HepG2 (cell line): ENCODE data around the gene PSMG3.

Experiments used
- PREB ChIP-seq: sonication (generic); formaldehyde crosslinking; IDR thresholded peaks from 2 replicates; pipeline ENCODE4 v1.4.0; 2020; ENCODE audit warnings: missing genetic modification reagents
- STAG1 ChIP-seq: sonication (generic); formaldehyde crosslinking; IDR thresholded peaks from 2 replicates; pipeline ENCODE4 v1.4.0; 2020; ENCODE audit warnings: missing genetic modification reagents
- ZBED4 ChIP-seq: sonication (generic); formaldehyde crosslinking; IDR thresholded peaks from 2 replicates; pipeline ENCODE4 v1.4.0; 2020; ENCODE audit warnings: missing genetic modification reagents, borderline replicate concordance
- TF ChIP-seq, protein P1 (sequence below): sonication (generic); formaldehyde crosslinking; IDR thresholded peaks from 2 replicates; pipeline ENCODE4 v1.5.1; 2020; ENCODE audit warnings: missing genetic modification reagents, mild to moderate bottlenecking, borderline replicate concordance
- TF ChIP-seq, protein P2 (sequence below): sonication (generic); formaldehyde crosslinking; IDR thresholded peaks from 2 replicates; pipeline ENCODE4 v1.4.0; 2020; ENCODE audit warnings: missing genetic modification reagents

DNA sequence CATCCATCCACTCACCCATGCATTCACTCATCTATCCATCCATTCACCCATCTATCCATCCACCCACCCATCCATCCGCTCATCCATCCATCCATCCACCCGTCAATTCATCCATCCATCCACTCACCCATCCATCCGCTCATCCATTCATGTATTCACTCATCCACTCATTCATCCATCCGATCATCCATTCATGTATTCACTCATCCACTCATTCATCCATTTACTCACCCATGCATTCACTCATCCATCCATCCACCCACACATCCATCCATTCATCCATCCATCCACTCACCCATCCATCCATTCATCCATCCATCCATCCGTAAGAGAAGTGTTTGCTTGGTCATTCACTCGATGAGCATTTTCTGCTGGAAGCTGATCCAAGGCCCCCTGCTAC is 8.7 kb upstream of the PSMG3 start:
- TF ChIP-seq ZBED4 (CRISPR knock-in tag), result no peak
- TF ChIP-seq STAG1 (CRISPR knock-in tag), result no peak
- TF ChIP-seq PREB (CRISPR knock-in tag), result no peak
- TF ChIP-seq, protein P1, sequence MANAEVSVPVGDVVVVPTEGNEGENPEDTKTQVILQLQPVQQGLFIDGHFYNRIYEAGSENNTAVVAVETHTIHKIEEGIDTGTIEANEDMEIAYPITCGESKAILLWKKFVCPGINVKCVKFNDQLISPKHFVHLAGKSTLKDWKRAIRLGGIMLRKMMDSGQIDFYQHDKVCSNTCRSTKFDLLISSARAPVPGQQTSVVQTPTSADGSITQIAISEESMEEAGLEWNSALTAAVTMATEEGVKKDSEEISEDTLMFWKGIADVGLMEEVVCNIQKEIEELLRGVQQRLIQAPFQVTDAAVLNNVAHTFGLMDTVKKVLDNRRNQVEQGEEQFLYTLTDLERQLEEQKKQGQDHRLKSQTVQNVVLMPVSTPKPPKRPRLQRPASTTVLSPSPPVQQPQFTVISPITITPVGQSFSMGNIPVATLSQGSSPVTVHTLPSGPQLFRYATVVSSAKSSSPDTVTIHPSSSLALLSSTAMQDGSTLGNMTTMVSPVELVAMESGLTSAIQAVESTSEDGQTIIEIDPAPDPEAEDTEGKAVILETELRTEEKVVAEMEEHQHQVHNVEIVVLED (CRISPR knock-in tag), result no peak
- TF ChIP-seq, protein P2, sequence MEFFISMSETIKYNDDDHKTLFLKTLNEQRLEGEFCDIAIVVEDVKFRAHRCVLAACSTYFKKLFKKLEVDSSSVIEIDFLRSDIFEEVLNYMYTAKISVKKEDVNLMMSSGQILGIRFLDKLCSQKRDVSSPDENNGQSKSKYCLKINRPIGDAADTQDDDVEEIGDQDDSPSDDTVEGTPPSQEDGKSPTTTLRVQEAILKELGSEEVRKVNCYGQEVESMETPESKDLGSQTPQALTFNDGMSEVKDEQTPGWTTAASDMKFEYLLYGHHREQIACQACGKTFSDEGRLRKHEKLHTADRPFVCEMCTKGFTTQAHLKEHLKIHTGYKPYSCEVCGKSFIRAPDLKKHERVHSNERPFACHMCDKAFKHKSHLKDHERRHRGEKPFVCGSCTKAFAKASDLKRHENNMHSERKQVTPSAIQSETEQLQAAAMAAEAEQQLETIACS (CRISPR knock-in tag), result no peak
